OCI-LY7 (cell line): Measurements from ENCODE around the gene GRIK1. TPM values are rescaled to one million over a fixed set of nuclear protein-coding genes. Genes with fewer than 3 reads are reported as not detected.

Experiments
- BruUV-seq: library from RNA; stranded (reverse); fragments of 400-500 nt; replicated peaks from 2 replicates; lab custom pipeline; 2021; lab: Mats Ljungman, UMichigan
- CTCF ChIA-PET: fragments of 300-600 bp; sonication (Branson Sonifier 250); formaldehyde crosslinking; loops from one replicate; lab custom pipeline; 2022; ENCODE audit warnings: antibody characterized with exemption; ENCODE audit not compliant: unreplicated experiment; lab: Charles Lee
- POLR2A ChIA-PET: fragments of 300-600 bp; sonication (Branson Sonifier 250); formaldehyde crosslinking; loops from one replicate; lab custom pipeline; 2022; ENCODE audit warnings: antibody characterized with exemption; lab: Charles Lee
- DNase-seq: peaks from one replicate; pipeline ENCODE4 v3.0.0-alpha.2; 2015; ENCODE audit warnings: low spot score
- H2AFZ ChIP-seq: fragments of 200-600 bp; sonication (generic), shearing (Covaris generic); 2 replicates; pipeline ENCODE4 v1.6.1; 2014; ENCODE audit warnings: mild to moderate bottlenecking, antibody characterized with exemption, low read length, moderate library complexity
- H3K27ac ChIP-seq: fragments of 200-600 bp; sonication (generic); 2 replicates; pipeline ENCODE4 v1.5.1; 2014; ENCODE audit warnings: mixed run types, low read depth, mild to moderate bottlenecking, moderate library complexity, low read length, inconsistent platforms; ENCODE audit not compliant: poor library complexity, severe bottlenecking
- H3K36me3 ChIP-seq: fragments of 200-600 bp; sonication (generic); 2 replicates; pipeline ENCODE4 v1.6.1; 2014; ENCODE audit warnings: mild to moderate bottlenecking, antibody characterized with exemption, low read length, moderate library complexity, mixed read lengths; ENCODE audit not compliant: insufficient read depth
- H3K4me1 ChIP-seq: fragments of 200-600 bp; sonication (generic); 2 replicates; pipeline ENCODE4 v1.5.1; 2014; ENCODE audit warnings: mild to moderate bottlenecking, low read length; ENCODE audit not compliant: insufficient read depth, poor library complexity, severe bottlenecking
- H3K4me2 ChIP-seq: fragments of 200-600 bp; sonication (generic); 2 replicates; pipeline ENCODE4 v1.6.1; 2014; ENCODE audit warnings: mild to moderate bottlenecking, low read length
- H3K4me3 ChIP-seq: fragments of 200-600 bp; sonication (generic); 2 replicates; pipeline ENCODE4 v1.5.1; 2014; ENCODE audit warnings: mild to moderate bottlenecking, low read depth, low read length; ENCODE audit not compliant: poor library complexity, severe bottlenecking
- H3K79me2 ChIP-seq: fragments of 200-600 bp; sonication (generic); 2 replicates; pipeline ENCODE4 v1.6.1; 2016; ENCODE audit warnings: low read depth, mild to moderate bottlenecking, low read length, moderate library complexity, mixed read lengths; ENCODE audit not compliant: insufficient read depth
- H3K9me2 ChIP-seq: fragments of 200-600 bp; sonication (generic); 2 replicates; pipeline ENCODE4 v1.6.1; 2016; ENCODE audit warnings: mild to moderate bottlenecking, low read length, mixed read lengths; ENCODE audit not compliant: insufficient read depth
- H3K9me3 ChIP-seq: fragments of 200-600 bp; sonication (generic); 2 replicates; pipeline ENCODE4 v1.6.1; 2014; ENCODE audit warnings: mild to moderate bottlenecking, mixed run types, low read length, mixed read lengths
- H4K20me1 ChIP-seq: fragments of 200-600 bp; sonication (generic); 2 replicates; pipeline ENCODE4 v1.6.1; 2014; ENCODE audit warnings: mild to moderate bottlenecking, antibody characterized with exemption, low read length, moderate library complexity, mixed read lengths; ENCODE audit not compliant: insufficient read depth
- CTCF ChIP-seq: fragments of 200-600 bp; sonication (generic); conservative IDR thresholded peaks from 2 replicates; pipeline ENCODE4 v1.5.1; 2014; ENCODE audit warnings: mild to moderate bottlenecking, antibody characterized with exemption, low read length, moderate library complexity, mixed read lengths
- EZH2phosphoT487 ChIP-seq: fragments of 200-600 bp; sonication (generic); IDR thresholded peaks from 2 replicates; pipeline ENCODE4 v1.6.1; 2018; ENCODE audit warnings: low read depth, borderline replicate concordance, mild to moderate bottlenecking, mixed run types, antibody characterized with exemption, low read length, moderate library complexity, mixed read lengths
- intact Hi-C: fragments of 100-400 bp; cut with micrococcal nuclease; formaldehyde crosslinking; loops from one replicate; pipeline ENCODE4 v1.10.0; 2022; ENCODE audit not compliant: unreplicated experiment
- total RNA-seq, 2 experiments: library from RNA; depleted of rRNA in 1 of 2; stranded (reverse); fragments of >200 nt in 1 of 2; shearing (Covaris generic) in 1 of 2; gene quantifications; 2 replicates each; pipeline ENCODE4 v1.2.3, GENCODE V29; 2014 to 2022

The GRIK1 gene
- total RNA-seq, 2 experiments from 2014 or later: 4.1 TPM; not detected in 1

- H3K4me1 ChIP-seq: no peaks in the 10 kb centered on the region
- ChIA-PET CTCF (no interaction called here), POLR2A (no interaction called here)
- H3K27ac ChIP-seq: no peak overlapping the region
- H3K4me2 ChIP-seq: no peak overlapping the region
- H3K9me3 ChIP-seq: no peaks in the 10 kb centered on the region
- no peaks in the 10 kb centered on the region for H3K79me2 ChIP-seq
- H3K9me2 ChIP-seq: no peaks in the 10 kb centered on the region
- no TSS peak for BruUV-seq
- TF ChIP-seq CTCF: no peak
- TF ChIP-seq EZH2phosphoT487: no peak
- intact Hi-C loops: no loop called here
- H3K4me3 ChIP-seq: no peak overlapping the region
- H3K36me3 ChIP-seq: no peaks in the 10 kb centered on the region
- no peaks in the 10 kb centered on the region for H4K20me1 ChIP-seq
- H2AFZ ChIP-seq: no peak overlapping the region
- no peak for DNase-seq
Observed at GRCh38 chr21:29656504-29657239, 283.1 kb downstream of the GRIK1 start.

GRCh38 chr21:29655577-29655976 lies 284.2 kb downstream of the GRIK1 start:
- Histone ChIP-seq H3K27ac (no peak overlapping the region), H3K9me3 (no peaks in the 10 kb centered on the region), H2AFZ (no peak overlapping the region), H3K79me2 (no peaks in the 10 kb centered on the region), H4K20me1 (no peaks in the 10 kb centered on the region), H3K36me3 (no peaks in the 10 kb centered on the region), H3K4me3 (no peak overlapping the region), H3K4me2 (no peak overlapping the region), H3K9me2 (no peaks in the 10 kb centered on the region), H3K4me1 (no peaks in the 10 kb centered on the region)
- TF ChIP-seq CTCF (no peak), EZH2phosphoT487 (no peak)
- ChIA-PET CTCF (no interaction called here), POLR2A (no interaction called here)
- no peak for DNase-seq
- intact Hi-C loops: no loop called here
- BruUV-seq: no TSS peak

GRCh38 chr21:29654855-29655254 lies 284.9 kb downstream of the GRIK1 start:
- intact Hi-C loops: no loop called here
- ChIA-PET POLR2A (no interaction called here), CTCF (no interaction called here)
- Histone ChIP-seq H3K9me3 (no peaks in the 10 kb centered on the region), H3K4me2 (no peak overlapping the region), H3K4me3 (no peak overlapping the region), H3K79me2 (no peaks in the 10 kb centered on the region), H2AFZ (no peak overlapping the region), H3K9me2 (no peaks in the 10 kb centered on the region), H4K20me1 (no peaks in the 10 kb centered on the region), H3K36me3 (no peaks in the 10 kb centered on the region), H3K27ac (no peak overlapping the region), H3K4me1 (no peaks in the 10 kb centered on the region)
- no peak for TF ChIP-seq CTCF
- no peak for TF ChIP-seq EZH2phosphoT487
- no TSS peak for BruUV-seq
- DNase-seq: no peak
